Measurements from ENCODE around the gene FLRT3.

FLRT3 gene

GRCh38 chr20:14303106-14303505, 34.3 kb downstream of the FLRT3 start:
- Mint-ChIP-seq H3K36me3 (no peaks in the 10 kb centered on the region), H3K27me3 (peaks cover 0 to 4% of the 10 kb centered on the region in 2 donors), H3K27ac (no peak overlapping the region), H3K4me3 (no peak overlapping the region), H3K4me1 (no peaks in the 10 kb centered on the region), H3K9me3 (peaks cover 0 to 3% of the 10 kb centered on the region in 2 donors)
- DNase-seq (no peak), ATAC-seq (replicated peaks) (no peak)

GRCh38 chr20:14299831-14300230, 37.6 kb downstream of the FLRT3 start:
- Mint-ChIP-seq H3K9me3 (peaks cover 0 to 3% of the 10 kb centered on the region in 2 donors), H3K27me3 (peaks cover 0 to 4% of the 10 kb centered on the region in 2 donors), H3K27ac (no peak overlapping the region), H3K4me1 (no peaks in the 10 kb centered on the region), H3K4me3 (no peak overlapping the region), H3K36me3 (no peaks in the 10 kb centered on the region)
- DNase-seq (no peak), ATAC-seq (replicated peaks) (no peak)

GRCh38 chr20:14295770-14296309, 41.6 kb downstream of the FLRT3 start:
- no peaks in the 10 kb centered on the region for H3K4me1 Mint-ChIP-seq
- no peak overlapping the region for H3K27ac Mint-ChIP-seq
- DNase-seq, result no peak
- H3K27me3 Mint-ChIP-seq, result peaks cover 0 to 4% of the 10 kb centered on the region in 2 donors
- H3K9me3 Mint-ChIP-seq, result peaks cover 0 to 3% of the 10 kb centered on the region in 2 donors
- no peak for ATAC-seq (replicated peaks)
- no peak overlapping the region for H3K4me3 Mint-ChIP-seq
- no peaks in the 10 kb centered on the region for H3K36me3 Mint-ChIP-seq

GRCh38 chr20:14295238-14295637, 42.2 kb downstream of the FLRT3 start:
- no peak overlapping the region for H3K4me3 Mint-ChIP-seq
- H3K36me3 Mint-ChIP-seq, result no peaks in the 10 kb centered on the region
- peaks cover 0 to 3% of the 10 kb centered on the region in 2 donors for H3K9me3 Mint-ChIP-seq
- ATAC-seq (replicated peaks) (peak; percentile 60 to 80), DNase-seq (peak; percentile 0)
- peaks cover 0 to 4% of the 10 kb centered on the region in 2 donors for H3K27me3 Mint-ChIP-seq
- H3K4me1 Mint-ChIP-seq, result no peaks in the 10 kb centered on the region
- H3K27ac Mint-ChIP-seq, result no peak overlapping the region

- no peak for DNase-seq
- Mint-ChIP-seq H3K36me3 (no peaks in the 10 kb centered on the region), H3K4me3 (no peak overlapping the region), H3K4me1 (no peaks in the 10 kb centered on the region), H3K27ac (no peak overlapping the region), H3K9me3 (no peaks in the 10 kb centered on the region), H3K27me3 (no peaks in the 10 kb centered on the region)
- ATAC-seq (replicated peaks), result no peak
These were observed 45.9 kb downstream of the FLRT3 start for GRCh38 chr20:14291502-14291901.

- ATAC-seq (replicated peaks), result no peak
- Mint-ChIP-seq H3K36me3 (no peaks in the 10 kb centered on the region), H3K27me3 (no peaks in the 10 kb centered on the region), H3K4me3 (no peak overlapping the region), H3K27ac (no peak overlapping the region), H3K4me1 (no peaks in the 10 kb centered on the region), H3K9me3 (no peaks in the 10 kb centered on the region)
- no peak for DNase-seq
These were observed 48.8 kb downstream of the FLRT3 start for GRCh38 chr20:14288341-14289330.

- DNase-seq, result no peak
- H3K27ac Mint-ChIP-seq, result no peak overlapping the region
- no peaks in the 10 kb centered on the region for H3K36me3 Mint-ChIP-seq
- H3K4me3 Mint-ChIP-seq, result no peak overlapping the region
- H3K9me3 Mint-ChIP-seq, result peaks cover 0 to 4% of the 10 kb centered on the region in 2 donors
- H3K27me3 Mint-ChIP-seq, result no peaks in the 10 kb centered on the region
- ATAC-seq (replicated peaks), result no peak
- no peaks in the 10 kb centered on the region for H3K4me1 Mint-ChIP-seq
These were observed 53.0 kb downstream of the FLRT3 start for GRCh38 chr20:14284443-14284842.

- Mint-ChIP-seq H3K9me3 (peaks cover 0 to 4% of the 10 kb centered on the region in 2 donors), H3K27me3 (no peaks in the 10 kb centered on the region)
- no peak for DNase-seq
These were observed 55.3 kb downstream of the FLRT3 start for GRCh38 chr20:14282140-14282539.

More at GRCh38 chr20:14282140-14282539, 55.3 kb downstream of the FLRT3 start:
- Mint-ChIP-seq H3K36me3 (no peaks in the 10 kb centered on the region), H3K4me1 (no peaks in the 10 kb centered on the region), H3K4me3 (no peak overlapping the region), H3K27ac (no peak overlapping the region)
- no peak for ATAC-seq (replicated peaks)
